H1 (cell line): ENCODE measurements around the gene EDN1. TPM values are rescaled to one million over a fixed set of nuclear protein-coding genes. Genes with fewer than 3 reads are reported as not detected.

Experiments used
- ASH2L ChIP-seq: fragments of 200-600, 300-600 bp; sonication (generic); IDR thresholded peaks from one replicate; pipeline ENCODE4 v1.7.1; 2017; ENCODE audit warnings: low read length
- polyA plus RNA-seq, 7 experiments: library from polyadenylated mRNA; depleted of rRNA in 3 of 7; stranded (reverse) in 5 of 7; unstranded in 2 of 7; fragments of >200 nt in 5 of 7; fragments of 200-250 nt in 2 of 7; gene quantifications; 1 replicate in 5 of 7; 2 replicates in 1 of 7; 4 replicates in 1 of 7; pipeline versions ENCODE4 v1.2.1 to v1.2.3, GENCODE V29; 2011 to 2013; ENCODE audit warnings: missing spikeins in 2 of 7, mixed read lengths in 2 of 7
- total RNA-seq: library from RNA; stranded (reverse); fragmentation: NEBNext Ultra II Directional; extraction: Animal tissue kit (Norgen Biotek cat#: 25700); gene quantifications from 2 replicates; pipeline ENCODE4 v1.2.1, GENCODE V29; 2021
- TF ChIP-seq, protein P1 (sequence below): fragments of 300-600 bp; sonication (generic); IDR thresholded peaks from 2 replicates; pipeline ENCODE4 v1.7.1; 2012; ENCODE audit warnings: low read length, moderate library complexity, mild to moderate bottlenecking, inconsistent platforms; ENCODE audit not compliant: insufficient replicate concordance

The EDN1 gene
- total and polyA plus RNA-seq, 2 of the 8 experiments (the other 6 are each of a cell fraction or from before 2014, with no cell fraction given) = 0.23 to 1.1 TPM

DNA sequence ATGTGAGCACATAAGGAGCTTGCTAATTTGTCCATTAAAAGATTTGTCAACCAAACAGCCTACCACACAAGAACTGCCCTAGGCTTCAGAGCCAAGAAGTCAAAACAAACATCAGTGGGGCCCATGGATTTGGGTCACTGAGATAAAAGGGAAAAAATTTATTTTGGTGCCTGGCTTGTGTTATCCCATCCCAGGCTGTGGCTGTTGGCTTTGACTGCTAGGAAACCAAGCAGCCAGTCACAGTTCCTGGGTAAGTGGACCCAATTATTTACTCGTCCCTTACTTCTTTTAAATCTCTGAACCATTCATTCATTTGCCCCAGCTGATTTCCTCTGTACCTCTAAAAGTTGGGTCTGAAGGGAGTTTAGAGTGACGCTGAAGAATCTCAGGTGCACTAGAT, 41.3 kb downstream of the EDN1 start (continued):
- TF ChIP-seq, protein P1, sequence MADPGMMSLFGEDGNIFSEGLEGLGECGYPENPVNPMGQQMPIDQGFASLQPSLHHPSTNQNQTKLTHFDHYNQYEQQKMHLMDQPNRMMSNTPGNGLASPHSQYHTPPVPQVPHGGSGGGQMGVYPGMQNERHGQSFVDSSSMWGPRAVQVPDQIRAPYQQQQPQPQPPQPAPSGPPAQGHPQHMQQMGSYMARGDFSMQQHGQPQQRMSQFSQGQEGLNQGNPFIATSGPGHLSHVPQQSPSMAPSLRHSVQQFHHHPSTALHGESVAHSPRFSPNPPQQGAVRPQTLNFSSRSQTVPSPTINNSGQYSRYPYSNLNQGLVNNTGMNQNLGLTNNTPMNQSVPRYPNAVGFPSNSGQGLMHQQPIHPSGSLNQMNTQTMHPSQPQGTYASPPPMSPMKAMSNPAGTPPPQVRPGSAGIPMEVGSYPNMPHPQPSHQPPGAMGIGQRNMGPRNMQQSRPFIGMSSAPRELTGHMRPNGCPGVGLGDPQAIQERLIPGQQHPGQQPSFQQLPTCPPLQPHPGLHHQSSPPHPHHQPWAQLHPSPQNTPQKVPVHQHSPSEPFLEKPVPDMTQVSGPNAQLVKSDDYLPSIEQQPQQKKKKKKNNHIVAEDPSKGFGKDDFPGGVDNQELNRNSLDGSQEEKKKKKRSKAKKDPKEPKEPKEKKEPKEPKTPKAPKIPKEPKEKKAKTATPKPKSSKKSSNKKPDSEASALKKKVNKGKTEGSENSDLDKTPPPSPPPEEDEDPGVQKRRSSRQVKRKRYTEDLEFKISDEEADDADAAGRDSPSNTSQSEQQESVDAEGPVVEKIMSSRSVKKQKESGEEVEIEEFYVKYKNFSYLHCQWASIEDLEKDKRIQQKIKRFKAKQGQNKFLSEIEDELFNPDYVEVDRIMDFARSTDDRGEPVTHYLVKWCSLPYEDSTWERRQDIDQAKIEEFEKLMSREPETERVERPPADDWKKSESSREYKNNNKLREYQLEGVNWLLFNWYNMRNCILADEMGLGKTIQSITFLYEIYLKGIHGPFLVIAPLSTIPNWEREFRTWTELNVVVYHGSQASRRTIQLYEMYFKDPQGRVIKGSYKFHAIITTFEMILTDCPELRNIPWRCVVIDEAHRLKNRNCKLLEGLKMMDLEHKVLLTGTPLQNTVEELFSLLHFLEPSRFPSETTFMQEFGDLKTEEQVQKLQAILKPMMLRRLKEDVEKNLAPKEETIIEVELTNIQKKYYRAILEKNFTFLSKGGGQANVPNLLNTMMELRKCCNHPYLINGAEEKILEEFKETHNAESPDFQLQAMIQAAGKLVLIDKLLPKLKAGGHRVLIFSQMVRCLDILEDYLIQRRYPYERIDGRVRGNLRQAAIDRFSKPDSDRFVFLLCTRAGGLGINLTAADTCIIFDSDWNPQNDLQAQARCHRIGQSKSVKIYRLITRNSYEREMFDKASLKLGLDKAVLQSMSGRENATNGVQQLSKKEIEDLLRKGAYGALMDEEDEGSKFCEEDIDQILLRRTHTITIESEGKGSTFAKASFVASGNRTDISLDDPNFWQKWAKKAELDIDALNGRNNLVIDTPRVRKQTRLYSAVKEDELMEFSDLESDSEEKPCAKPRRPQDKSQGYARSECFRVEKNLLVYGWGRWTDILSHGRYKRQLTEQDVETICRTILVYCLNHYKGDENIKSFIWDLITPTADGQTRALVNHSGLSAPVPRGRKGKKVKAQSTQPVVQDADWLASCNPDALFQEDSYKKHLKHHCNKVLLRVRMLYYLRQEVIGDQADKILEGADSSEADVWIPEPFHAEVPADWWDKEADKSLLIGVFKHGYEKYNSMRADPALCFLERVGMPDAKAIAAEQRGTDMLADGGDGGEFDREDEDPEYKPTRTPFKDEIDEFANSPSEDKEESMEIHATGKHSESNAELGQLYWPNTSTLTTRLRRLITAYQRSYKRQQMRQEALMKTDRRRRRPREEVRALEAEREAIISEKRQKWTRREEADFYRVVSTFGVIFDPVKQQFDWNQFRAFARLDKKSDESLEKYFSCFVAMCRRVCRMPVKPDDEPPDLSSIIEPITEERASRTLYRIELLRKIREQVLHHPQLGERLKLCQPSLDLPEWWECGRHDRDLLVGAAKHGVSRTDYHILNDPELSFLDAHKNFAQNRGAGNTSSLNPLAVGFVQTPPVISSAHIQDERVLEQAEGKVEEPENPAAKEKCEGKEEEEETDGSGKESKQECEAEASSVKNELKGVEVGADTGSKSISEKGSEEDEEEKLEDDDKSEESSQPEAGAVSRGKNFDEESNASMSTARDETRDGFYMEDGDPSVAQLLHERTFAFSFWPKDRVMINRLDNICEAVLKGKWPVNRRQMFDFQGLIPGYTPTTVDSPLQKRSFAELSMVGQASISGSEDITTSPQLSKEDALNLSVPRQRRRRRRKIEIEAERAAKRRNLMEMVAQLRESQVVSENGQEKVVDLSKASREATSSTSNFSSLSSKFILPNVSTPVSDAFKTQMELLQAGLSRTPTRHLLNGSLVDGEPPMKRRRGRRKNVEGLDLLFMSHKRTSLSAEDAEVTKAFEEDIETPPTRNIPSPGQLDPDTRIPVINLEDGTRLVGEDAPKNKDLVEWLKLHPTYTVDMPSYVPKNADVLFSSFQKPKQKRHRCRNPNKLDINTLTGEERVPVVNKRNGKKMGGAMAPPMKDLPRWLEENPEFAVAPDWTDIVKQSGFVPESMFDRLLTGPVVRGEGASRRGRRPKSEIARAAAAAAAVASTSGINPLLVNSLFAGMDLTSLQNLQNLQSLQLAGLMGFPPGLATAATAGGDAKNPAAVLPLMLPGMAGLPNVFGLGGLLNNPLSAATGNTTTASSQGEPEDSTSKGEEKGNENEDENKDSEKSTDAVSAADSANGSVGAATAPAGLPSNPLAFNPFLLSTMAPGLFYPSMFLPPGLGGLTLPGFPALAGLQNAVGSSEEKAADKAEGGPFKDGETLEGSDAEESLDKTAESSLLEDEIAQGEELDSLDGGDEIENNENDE = no peak
- TF ChIP-seq ASH2L = no peak
- TF ChIP-seq, all 59 proteins: peak for 0
